Left lung (tissue), 10 donors: ENCODE measurements around the gene POU6F2. TPM values are rescaled to one million over a fixed set of nuclear protein-coding genes. Genes with fewer than 3 reads are reported as not detected.

Source experiments
- ATAC-seq: fragments of 200-7000 bp; cut with Tn5 transposase; one replicate; pipeline ENCODE4 v1.9.1; 2020; ENCODE audit warnings: moderate library complexity
- DNase-seq, 4 donors: peaks; one replicate each; pipeline ENCODE4 v3.0.0-alpha.2; 2013 to 2020
- H3K27ac ChIP-seq, 2 donors: fragments of 200-600 bp; sonication (generic) in 1 of 2; one replicate each; pipeline versions ENCODE4 v1.5.0 to v1.8.0; 2020 to 2021
- H3K27me3 ChIP-seq, 2 donors: fragments of 200-600 bp; sonication (generic) in 1 of 2; one replicate each; pipeline versions ENCODE4 v1.5.0 to v1.8.0; 2020 to 2021
- H3K36me3 ChIP-seq, 2 donors: fragments of 200-600 bp; sonication (generic) in 1 of 2; one replicate each; pipeline versions ENCODE4 v1.5.0 to v1.8.0; 2020 to 2021
- H3K4me1 ChIP-seq, 2 donors: fragments of 200-600 bp; one replicate each; pipeline ENCODE4 v1.8.0; 2021
- H3K4me3 ChIP-seq, 2 donors: fragments of 200-600 bp; sonication (generic) in 1 of 2; one replicate each; pipeline versions ENCODE4 v1.5.0 to v1.8.0; 2020 to 2021; ENCODE audit warnings: mild to moderate bottlenecking in 1 of 2
- H3K9me3 ChIP-seq, 2 donors: fragments of 200-600 bp; sonication (generic) in 1 of 2; one replicate each; pipeline versions ENCODE4 v1.5.0 to v1.8.0; 2020 to 2021
- intact Hi-C, 2 donors: fragments of 100-400 bp; cut with DNase I; formaldehyde crosslinking; loops; one replicate each; pipeline versions ENCODE4 v1.11.2 to v1.14.2; 2022
- polyA plus RNA-seq, 6 donors: library from polyadenylated mRNA; unstranded; fragments of 120-200 nt; gene quantifications; one replicate each; pipeline ENCODE4 v1.2.1, GENCODE V29; 2013; ENCODE audit not compliant: insufficient read length in 6 of 6
- total RNA-seq, 2 donors: library from RNA; stranded (reverse); fragmentation: NEBNext Ultra II Directional; extraction: Animal tissue kit (Norgen Biotek cat#: 25700); gene quantifications; one replicate each; pipeline ENCODE4 v1.2.1, GENCODE V29; 2021
- TF ChIP-seq, protein P1 (sequence below), 2 donors: fragments of 200-600 bp; sonication (generic) in 1 of 2; IDR thresholded peaks; one replicate each; pipeline versions ENCODE4 v1.5.0 to v1.8.0; 2021; ENCODE audit warnings: antibody characterized with exemption in 2 of 2
- donor health status: DM: no; HTN: yes; CAD: no.
- donor health status: DM: no; HTN: no; CAD: no.

The POU6F2 gene
- total and polyA plus RNA-seq, 8 donors = 0.08 to 0.32 (median 0.18) TPM; not detected in 3

DNA sequence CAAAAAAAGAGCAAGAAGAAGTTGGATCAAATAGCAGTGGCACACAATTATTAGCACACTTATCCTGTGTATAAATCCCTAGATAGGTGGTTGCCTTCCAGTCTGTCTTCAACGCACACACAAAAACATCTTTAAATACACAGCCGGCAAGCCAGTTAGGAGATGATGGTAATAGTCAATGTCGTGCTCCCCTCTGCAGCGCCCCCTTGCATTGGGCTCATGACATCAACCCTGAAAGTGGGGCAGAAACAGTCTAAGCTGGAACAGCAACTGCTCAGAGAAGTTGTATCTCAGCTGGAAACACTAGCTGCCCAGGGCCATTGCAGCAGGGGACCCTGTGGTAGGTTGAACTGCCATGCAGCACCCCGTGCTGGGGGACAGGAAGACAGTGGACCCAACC, 409.0 kb downstream of the POU6F2 start:
- Histone ChIP-seq H3K4me1 (no peaks in the 10 kb centered on the region), H3K27me3 (no peaks in the 10 kb centered on the region), H3K27ac (no peak overlapping the region), H3K4me3 (no peak overlapping the region), H3K36me3 (no peaks in the 10 kb centered on the region), H3K9me3 (no peaks in the 10 kb centered on the region)
- intact Hi-C loops = no loop called here
- ATAC-seq (no peak), DNase-seq (no peak)
- TF ChIP-seq, protein P1, sequence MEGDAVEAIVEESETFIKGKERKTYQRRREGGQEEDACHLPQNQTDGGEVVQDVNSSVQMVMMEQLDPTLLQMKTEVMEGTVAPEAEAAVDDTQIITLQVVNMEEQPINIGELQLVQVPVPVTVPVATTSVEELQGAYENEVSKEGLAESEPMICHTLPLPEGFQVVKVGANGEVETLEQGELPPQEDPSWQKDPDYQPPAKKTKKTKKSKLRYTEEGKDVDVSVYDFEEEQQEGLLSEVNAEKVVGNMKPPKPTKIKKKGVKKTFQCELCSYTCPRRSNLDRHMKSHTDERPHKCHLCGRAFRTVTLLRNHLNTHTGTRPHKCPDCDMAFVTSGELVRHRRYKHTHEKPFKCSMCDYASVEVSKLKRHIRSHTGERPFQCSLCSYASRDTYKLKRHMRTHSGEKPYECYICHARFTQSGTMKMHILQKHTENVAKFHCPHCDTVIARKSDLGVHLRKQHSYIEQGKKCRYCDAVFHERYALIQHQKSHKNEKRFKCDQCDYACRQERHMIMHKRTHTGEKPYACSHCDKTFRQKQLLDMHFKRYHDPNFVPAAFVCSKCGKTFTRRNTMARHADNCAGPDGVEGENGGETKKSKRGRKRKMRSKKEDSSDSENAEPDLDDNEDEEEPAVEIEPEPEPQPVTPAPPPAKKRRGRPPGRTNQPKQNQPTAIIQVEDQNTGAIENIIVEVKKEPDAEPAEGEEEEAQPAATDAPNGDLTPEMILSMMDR (IDR thresholded peaks at IDR 0.05) = no peak

- intact Hi-C loops = no loop called here
- Histone ChIP-seq H3K9me3 (no peaks in the 10 kb centered on the region), H3K27ac (no peak overlapping the region), H3K36me3 (no peaks in the 10 kb centered on the region), H3K27me3 (peaks cover 0 to 6% of the 10 kb centered on the region in 2 donors), H3K4me1 (no peaks in the 10 kb centered on the region), H3K4me3 (no peak overlapping the region)
- DNase-seq = no peak
- no peak for ATAC-seq
- TF ChIP-seq, protein P1 (IDR thresholded peaks at IDR 0.05) = no peak
Measured at GRCh38 chr7:39392151-39392550, 414.4 kb downstream of the POU6F2 start.

DNA sequence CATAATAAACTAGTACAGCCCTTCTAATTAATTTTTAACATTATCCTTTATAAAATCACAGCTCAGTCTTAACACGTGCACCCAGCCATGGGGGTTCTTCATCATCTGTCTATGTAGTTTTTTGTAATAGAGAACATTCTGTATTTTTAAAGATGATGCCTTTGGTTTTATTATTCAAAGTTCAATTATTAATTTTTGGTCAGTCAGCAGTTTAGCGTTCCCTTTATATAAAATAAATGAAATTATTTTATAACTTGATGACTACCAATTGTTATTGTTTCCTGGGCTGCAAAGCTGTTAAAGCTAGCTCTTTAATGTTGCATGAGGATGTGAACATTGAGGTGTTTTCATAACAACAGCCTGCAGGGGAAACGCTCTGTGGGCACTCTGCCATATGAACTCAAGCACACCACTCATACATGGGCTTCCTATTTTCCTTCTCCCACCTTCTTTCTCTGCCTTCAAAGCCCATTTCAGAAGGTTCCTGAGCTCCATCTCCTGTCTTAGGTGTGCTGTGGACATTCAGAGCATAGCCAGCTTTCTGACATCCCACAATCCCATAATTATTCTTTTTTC, 416.5 kb downstream of the POU6F2 start:
- H3K36me3 ChIP-seq = no peaks in the 10 kb centered on the region

GRCh38 chr7:39399458-39399857, 421.7 kb downstream of the POU6F2 start:
- DNase-seq (no peak), ATAC-seq (no peak)
- intact Hi-C loops = no loop called here
- no peaks in the 10 kb centered on the region for H3K9me3 ChIP-seq
- no peaks in the 10 kb centered on the region for H3K36me3 ChIP-seq
- H3K4me3 ChIP-seq = no peak overlapping the region
- TF ChIP-seq, protein P1 (IDR thresholded peaks at IDR 0.05) = no peak
- no peaks in the 10 kb centered on the region for H3K4me1 ChIP-seq
- H3K27me3 ChIP-seq = peaks cover 0 to 6% of the 10 kb centered on the region in 2 donors
- no peak overlapping the region for H3K27ac ChIP-seq

More for the DNA sequence above, 416.5 kb downstream of the POU6F2 start:
- Histone ChIP-seq H3K4me1 (no peaks in the 10 kb centered on the region), H3K27me3 (peaks cover 0 to 6% of the 10 kb centered on the region in 2 donors), H3K4me3 (no peak overlapping the region), H3K27ac (no peak overlapping the region), H3K9me3 (no peaks in the 10 kb centered on the region)
- intact Hi-C loops = no loop called here
- TF ChIP-seq, protein P1 (IDR thresholded peaks at IDR 0.05) = no peak
- DNase-seq = no peak
- ATAC-seq = no peak

DNA sequence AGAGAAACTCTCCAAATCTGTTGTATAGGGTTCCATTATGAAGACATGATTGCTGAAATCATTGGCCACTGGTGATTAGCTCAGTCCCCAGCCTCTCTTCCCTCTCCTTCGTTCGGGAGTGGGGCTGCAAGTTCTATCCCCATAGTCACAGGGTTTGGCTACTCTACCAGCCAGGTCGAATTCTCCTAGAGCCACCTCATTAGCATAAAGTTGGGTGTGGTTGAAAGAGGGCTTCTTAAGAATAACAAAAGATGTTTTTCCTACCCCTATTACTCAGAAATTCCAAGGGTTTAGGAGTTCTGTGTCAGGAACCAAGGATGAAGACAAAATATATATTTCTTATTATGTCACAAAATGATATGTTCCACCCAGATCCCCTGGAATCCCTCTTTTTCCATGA, 422.3 kb downstream of the POU6F2 start:
- no peak overlapping the region for H3K4me3 ChIP-seq
- no peak overlapping the region for H3K27ac ChIP-seq
- intact Hi-C loops = no loop called here
- no peak for DNase-seq
- H3K27me3 ChIP-seq = peaks cover 0 to 6% of the 10 kb centered on the region in 2 donors
- no peaks in the 10 kb centered on the region for H3K36me3 ChIP-seq
- H3K9me3 ChIP-seq = no peaks in the 10 kb centered on the region
- no peak for ATAC-seq
- TF ChIP-seq, protein P1 (IDR thresholded peaks at IDR 0.05) = no peak
- no peaks in the 10 kb centered on the region for H3K4me1 ChIP-seq
